Skin of body (tissue), 2 donors: Measurements from ENCODE around the gene ANGPT4. TPM values are rescaled to one million over a fixed set of nuclear protein-coding genes. Genes with fewer than 3 reads are reported as not detected.

Source experiments
- DNase-seq: peaks from one replicate; lab custom pipeline; 2025; lab: John Stamatoyannopoulos, UW
- total RNA-seq: library from RNA; depleted of rRNA; stranded (reverse); fragments of >200 nt; gene quantifications from one replicate; pipeline ENCODE4 v1.2.3, GENCODE V29; 2014

Gene ANGPT4
- total RNA-seq, 1 donor from 2014 or later = 0.10 TPM

DNA sequence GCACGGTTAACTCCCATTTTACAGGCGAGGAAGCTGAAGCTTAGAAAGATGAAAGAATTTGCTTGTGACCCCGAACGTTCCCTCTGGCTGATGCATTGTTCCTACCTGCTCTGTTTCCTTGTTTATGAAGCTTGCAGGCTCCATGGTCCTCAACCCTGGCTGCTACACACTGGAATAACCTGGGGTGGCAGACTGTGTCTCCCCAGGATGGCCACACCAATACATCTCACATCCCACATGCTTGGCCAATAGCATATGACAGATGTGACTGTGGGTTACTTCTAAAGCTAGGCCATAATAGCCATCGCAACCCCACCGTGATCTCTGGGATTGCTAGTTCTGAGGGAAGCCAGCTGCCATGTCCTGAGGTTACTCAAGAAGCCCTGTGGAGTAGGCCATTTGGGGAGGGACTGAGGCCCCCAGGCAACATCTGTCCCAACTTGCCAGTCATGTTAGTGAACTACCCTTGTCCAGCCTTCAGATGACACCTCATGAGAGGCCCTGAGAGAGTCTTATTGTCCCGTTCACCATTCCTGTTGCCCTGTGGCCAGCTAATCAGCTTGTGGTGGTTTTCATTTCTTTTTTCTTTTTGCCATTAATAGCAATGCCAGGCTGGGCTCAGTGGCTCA is 89.3 kb downstream of the ANGPT4 start:
- DNase-seq = no peak

DNA sequence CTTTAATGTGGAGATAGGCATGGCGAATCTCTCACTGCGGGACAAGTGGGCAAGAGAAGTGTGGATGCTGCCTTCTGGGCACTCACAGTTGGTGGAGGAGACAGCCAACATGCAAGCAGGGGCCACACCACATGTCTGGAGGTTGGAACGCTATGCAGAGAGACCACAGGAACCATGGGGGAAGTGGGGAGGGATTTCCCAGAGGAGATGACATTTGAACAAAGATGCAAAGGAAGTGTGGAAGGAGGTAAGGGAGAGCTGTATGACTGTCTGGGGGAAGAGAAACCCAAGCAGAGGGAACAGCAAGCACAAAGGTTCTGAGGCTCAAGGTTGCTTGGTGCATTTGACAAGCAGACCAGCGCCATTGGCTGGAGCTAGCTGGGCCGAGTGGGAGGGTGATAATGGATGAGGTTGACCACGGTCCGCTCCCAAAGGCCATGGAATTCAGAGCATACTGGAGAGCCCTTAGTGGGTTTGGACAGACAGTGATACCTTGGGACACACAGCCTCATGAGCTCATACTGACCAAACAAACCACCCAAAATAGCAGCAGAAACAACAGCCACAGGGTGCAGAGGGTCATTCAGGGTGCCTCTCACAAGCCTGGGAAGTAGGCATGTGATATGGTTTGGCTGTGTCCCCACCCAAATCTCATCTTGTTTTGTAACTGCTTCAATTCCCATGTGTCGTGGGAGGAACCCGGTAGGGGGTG is 90.3 kb downstream of the ANGPT4 start:
- no peak for DNase-seq

DNA sequence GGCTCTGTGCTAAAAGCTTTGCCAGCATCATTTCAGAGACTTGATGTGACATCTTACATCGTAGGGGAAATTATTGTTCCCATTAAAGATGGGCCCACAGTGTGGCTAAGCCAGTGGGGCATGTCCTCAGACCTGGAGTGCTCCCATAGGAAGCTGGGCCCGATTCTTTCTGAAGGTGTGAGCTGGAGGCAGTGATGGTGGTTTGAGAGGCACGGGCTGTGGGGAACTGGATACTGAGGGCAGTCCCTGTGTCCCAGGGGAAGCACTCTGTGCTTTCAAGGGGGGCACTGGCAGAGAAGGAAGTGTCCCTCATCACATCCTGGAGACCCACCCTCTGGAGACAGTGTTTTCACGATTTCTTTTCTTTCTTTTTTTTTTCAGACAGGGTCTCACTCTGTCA is 91.2 kb downstream of the ANGPT4 start:
- no peak for DNase-seq

DNA sequence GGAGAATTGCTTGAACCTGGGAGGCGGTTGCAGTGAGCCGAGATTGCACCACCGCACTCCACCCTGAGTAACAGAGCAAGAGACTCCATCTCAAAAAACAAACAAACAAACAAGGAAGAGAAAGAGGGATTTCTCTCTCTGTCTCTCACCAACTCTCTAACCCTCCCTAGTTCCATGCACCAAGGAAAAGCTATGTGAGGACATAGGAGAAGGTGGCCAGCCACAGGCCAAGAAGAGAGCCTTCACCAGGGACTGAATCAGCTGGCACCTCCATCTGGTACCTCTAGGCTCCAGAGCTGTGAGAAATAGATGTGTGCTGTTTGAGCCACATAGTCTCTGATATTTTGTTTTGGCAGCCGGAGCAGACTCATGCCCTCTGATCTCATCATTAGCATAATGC is 91.6 kb downstream of the ANGPT4 start:
- DNase-seq = no peak

DNA sequence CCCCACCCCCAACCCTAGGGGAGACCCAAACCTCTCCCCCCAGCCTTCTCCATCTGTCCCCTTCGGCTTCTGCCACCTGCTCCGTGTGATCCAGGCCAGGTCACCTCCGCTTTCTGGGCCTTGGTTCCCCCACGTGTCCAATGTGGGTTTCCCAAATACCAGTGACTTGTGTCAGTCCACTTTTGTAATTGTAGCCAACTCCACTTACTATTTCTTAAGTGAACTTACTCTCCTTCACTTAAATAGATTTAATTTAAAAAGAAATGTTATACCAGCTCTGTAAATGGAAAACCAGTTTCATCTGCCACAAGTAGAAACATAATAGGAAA is 92.6 kb downstream of the ANGPT4 start:
- no peak for DNase-seq

DNA sequence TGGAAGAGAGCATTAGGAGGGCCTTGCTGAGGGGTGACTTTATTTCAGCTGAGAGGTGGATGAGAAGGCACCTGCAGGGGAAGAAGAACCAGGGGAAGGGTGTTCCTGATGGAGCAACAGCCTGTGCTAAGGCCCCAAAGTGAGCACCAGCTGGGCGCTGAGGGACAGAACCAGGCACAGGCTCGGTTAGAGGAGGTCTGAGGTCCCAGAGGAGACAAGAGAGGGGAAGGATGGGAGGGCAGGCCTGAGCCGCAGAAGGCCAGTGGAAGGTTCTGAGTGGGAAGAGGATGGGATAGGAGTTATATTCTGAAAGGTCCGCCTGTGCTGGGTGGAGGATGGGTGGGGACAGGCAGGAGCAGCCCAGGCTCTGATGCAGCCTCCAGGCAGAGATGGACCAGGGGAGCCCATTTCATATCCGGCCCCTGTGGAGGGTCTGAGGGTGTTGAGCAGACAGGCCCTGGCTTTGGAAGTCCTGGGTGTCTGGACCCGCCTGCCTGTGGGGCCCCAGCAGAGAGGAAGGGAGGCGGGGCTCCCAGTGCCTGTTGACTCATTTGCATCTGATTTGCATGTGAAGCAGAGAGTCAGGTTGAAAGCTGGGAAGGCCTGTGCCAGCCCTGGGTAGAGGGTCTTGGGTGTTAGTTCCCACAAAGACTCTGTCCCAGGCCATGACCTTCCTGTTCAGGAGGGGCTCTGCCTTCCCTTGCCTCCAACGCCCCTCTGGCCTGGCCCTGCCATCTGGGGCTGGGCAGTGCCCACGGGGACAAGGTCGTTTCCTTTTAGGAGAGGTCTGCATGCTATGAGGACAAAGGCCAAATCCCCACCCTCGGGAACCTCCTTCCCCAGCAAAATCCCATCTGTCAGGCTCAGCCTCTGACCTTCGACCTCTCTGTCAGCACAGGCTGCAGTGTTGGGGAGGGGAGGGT is 93.2 kb downstream of the ANGPT4 start:
- no peak for DNase-seq

DNA sequence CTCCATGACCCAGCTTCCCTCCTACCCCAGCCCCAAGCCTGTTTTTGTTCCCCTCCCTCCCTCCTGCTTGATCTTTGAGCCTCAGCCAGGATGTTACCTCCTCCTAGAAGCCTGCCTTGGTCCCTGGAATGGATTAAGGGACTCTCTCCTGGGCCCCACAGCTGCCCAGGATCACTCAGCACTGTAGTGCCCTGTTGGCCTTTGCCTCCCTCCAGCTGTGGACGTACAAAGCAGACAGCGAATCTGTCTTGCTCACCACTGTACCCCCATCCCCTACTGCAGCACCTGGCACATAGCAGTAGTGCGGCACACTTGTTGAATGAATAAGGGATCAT is 94.4 kb downstream of the ANGPT4 start:
- no peak for DNase-seq

DNA sequence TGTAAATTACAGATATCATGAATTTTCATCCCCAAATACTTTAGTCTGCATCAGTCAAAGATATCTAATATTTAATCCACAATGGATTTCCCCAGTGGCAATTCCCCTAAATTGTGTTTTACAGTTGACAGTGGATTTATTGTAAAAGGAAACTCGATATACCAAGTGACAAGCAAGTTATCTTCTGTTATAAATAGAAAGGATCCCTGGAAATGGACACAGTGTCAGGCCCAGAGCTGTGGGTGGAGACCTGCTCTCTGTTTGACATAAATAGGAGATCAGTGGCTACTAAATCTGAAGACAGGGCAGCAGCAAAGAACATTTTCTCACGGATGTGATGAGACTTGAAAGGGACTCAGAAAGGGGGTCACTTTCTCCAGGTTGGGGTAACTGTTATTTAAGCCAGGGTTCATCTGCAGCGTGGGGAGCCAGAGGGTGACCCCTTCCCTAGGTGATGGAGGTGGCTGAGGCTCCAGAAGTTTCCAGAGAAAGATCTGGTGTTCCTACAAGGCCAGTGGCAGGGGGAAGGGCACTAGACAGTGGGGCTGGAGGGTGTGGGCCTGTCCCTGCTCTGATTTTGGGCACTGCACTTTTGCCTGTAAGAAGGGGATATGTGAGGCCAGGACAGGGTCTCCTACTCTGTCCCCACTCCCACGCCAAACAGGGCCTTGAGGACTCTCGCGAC is 94.9 kb downstream of the ANGPT4 start:
- no peak for DNase-seq

DNA sequence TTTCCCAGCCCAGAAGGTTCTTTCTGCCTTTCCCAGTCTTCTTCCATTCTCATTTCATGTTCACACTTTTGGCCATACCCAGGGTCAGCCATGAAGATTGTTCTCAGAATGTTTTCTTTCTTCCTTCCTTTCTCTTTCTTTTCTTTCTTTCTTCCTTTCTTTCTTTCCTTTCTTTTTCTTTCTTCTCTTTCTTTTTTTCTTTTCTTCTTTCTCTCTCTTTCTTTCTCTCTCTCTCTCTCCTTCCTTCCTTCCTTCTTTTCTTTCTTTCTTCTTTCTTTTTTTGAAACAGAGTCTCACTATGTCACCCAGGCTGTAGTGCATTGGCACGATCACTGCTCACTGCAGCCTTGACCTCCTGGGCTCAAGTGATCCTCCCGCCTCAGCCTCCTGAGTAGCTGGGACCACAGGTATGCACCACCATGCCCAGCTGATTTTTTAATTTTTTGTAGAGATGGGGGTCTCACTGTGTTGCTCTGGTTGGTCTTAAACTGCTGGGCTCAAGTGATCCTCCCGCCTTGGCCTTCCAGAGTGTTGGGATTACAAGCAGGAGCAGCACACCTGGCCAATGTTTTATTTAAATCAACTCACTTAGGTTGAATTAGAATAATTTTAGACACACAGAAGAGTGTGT is 95.7 kb downstream of the ANGPT4 start:
- DNase-seq = no peak

Other genes with a start within 250 kb of the ANGPT4 start
- gene SCRT2, start 240.5 kb downstream of the ANGPT4 start, total RNA-seq = not detected
- gene SLC52A3, start 147.8 kb downstream of the ANGPT4 start, total RNA-seq = 1.5 TPM
- gene FAM110A, start 82.6 kb downstream of the ANGPT4 start, total RNA-seq = 5.0 TPM
- gene RSPO4, start 86.0 kb upstream of the ANGPT4 start, total RNA-seq = 1.1 TPM
- 25.2 TPM for gene PSMF1, start 202.3 kb upstream of the ANGPT4 start, total RNA-seq